ENCODE results near the gene C2CD5.

Gene C2CD5

DNA sequence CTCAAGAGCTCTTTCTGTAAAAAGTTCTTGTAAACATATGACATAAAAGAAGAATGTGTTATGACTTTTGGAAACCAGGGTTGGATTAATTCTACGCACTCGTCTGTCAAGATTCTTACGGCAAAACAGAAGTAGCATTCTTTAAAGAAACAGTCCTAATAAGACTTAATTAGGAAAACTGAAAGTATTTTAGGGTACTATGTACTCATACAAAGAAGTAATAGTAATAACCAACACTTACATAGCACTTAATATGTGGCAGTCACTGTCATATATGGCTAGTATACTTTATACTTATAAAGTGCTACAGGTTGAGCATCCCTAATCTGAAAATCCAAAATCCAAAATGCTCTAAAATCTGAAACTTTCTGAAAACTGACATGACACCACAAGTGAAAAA lies 136.9 kb downstream of the C2CD5 start:
- TF ChIP-seq, protein P1, sequence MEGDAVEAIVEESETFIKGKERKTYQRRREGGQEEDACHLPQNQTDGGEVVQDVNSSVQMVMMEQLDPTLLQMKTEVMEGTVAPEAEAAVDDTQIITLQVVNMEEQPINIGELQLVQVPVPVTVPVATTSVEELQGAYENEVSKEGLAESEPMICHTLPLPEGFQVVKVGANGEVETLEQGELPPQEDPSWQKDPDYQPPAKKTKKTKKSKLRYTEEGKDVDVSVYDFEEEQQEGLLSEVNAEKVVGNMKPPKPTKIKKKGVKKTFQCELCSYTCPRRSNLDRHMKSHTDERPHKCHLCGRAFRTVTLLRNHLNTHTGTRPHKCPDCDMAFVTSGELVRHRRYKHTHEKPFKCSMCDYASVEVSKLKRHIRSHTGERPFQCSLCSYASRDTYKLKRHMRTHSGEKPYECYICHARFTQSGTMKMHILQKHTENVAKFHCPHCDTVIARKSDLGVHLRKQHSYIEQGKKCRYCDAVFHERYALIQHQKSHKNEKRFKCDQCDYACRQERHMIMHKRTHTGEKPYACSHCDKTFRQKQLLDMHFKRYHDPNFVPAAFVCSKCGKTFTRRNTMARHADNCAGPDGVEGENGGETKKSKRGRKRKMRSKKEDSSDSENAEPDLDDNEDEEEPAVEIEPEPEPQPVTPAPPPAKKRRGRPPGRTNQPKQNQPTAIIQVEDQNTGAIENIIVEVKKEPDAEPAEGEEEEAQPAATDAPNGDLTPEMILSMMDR (IDR thresholded peaks at IDR 0.05): no peak

GRCh38 chr12:22406627-22407026 lies 137.7 kb downstream of the C2CD5 start:
- TF ChIP-seq, protein P1 (IDR thresholded peaks at IDR 0.05): no peak

- TF ChIP-seq, protein P1 (IDR thresholded peaks at IDR 0.05): no peak
Observed at GRCh38 chr12:22399464-22400180, 144.7 kb downstream of the C2CD5 start.
